ENCODE measurements around the gene RBP3.

- TF ChIP-seq POLR2AphosphoS5 (IDR thresholded peaks at IDR 0.05; ENCODE audit: borderline replicate concordance, low read depth, low read length) (no peak), EZH2 (IDR thresholded peaks at IDR 0.05) (no peak), FOXP2 (optimal IDR thresholded peaks at IDR 0.05; ENCODE audit: control extremely low read depth, extremely low read length, insufficient read depth) (no peak)
Observed at GRCh38 chr10:47350671-47351640, 2.8 kb downstream of the RBP3 start.

Measured in SK-N-MC (cell line).